ENCODE measurements around the gene TRPM5.

Gene TRPM5

DNA sequence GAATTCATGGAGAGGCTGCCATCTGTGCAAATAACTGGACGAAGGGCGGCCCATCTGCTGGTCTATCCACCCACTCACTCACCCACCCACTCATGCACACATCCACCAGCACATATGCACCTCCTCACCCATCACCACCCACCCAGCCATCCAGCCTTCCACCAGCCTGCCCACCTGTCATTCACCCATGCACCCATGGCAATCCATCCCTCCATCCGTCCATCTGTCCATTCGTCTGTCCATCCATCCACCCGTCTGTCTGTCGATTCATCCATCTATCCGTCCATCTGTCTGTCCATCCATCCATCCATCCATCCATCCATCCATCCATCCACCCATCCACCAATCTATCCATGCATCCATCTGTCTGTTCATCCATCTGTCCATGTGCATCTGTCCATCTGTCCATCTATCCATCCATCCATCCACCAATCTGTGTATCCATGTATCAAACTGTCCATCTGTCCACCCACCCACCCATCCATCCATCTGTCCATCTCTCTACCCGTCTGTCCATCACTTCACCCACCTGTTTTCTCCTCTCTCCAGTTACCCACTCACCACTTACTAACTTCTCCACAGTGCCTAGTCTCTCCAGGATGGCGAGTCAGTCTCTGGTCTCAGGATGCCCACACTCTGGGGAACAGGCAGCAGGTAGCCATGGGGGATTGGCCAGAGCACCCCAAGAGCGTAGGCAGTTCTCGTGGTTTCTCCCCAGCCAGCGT lies 8.9 kb downstream of the TRPM5 start:
- no peak for DNase-seq

GRCh38 chr11:2434506-2435255 lies 9.6 kb downstream of the TRPM5 start:
- DNase-seq: no peak

GRCh38 chr11:2434008-2434407 lies 10.3 kb downstream of the TRPM5 start:
- DNase-seq: no peak

GRCh38 chr11:2433106-2433925 lies 11.0 kb downstream of the TRPM5 start:
- no peak for DNase-seq

- DNase-seq: no peak
Measured at GRCh38 chr11:2432628-2433071, 11.7 kb downstream of the TRPM5 start.

- no peak for DNase-seq
Measured at GRCh38 chr11:2432171-2432621, 12.1 kb downstream of the TRPM5 start.

DNA sequence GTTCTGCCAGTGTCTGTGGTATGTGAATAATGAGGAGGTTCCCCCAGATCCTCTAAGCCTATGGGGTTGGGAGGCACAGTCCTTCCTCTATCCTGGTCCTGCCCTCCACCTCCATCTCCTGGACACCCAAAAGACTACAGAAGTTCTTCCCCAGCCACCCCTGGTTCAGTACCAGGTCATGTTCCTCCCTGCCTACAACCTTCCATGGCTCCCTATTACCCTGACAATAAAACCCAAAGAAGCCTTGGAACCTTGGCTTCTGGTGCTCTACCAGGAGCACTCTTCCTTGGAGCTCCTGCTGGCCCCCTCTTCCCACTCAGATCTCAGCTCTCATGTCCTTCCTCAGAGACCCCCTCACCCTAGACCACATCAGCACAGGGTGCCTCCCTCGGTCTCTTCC lies 12.9 kb downstream of the TRPM5 start:
- no peak for DNase-seq

DNA sequence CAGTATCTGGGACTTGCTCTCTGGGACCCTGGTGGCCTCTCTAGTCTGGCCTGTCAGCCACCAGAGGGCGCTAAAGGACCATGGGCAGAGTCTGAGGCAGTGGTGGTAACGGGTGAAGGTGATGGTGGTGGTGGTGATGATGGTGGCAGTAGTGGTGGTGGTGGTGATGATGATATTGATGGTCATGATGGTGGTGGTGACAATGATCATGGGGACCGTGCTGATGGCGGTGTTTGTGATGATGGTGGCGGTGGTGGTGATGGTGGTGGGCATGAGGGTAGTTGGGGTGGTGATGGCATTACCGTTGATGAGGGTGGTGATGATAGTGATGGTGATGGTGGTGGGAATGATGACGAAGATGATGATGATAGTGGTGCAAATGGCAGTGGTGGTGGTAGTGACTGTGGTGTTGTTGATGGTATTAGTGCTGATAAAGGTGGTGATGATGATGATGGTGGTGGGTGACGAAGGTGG lies 16.0 kb downstream of the TRPM5 start:
- DNase-seq: peak; percentile 92 to 95

- DNase-seq: no peak
Measured at GRCh38 chr11:2427721-2428321, 16.5 kb downstream of the TRPM5 start.

- no peak for DNase-seq
Measured at GRCh38 chr11:2426826-2427521, 17.3 kb downstream of the TRPM5 start.

DNA sequence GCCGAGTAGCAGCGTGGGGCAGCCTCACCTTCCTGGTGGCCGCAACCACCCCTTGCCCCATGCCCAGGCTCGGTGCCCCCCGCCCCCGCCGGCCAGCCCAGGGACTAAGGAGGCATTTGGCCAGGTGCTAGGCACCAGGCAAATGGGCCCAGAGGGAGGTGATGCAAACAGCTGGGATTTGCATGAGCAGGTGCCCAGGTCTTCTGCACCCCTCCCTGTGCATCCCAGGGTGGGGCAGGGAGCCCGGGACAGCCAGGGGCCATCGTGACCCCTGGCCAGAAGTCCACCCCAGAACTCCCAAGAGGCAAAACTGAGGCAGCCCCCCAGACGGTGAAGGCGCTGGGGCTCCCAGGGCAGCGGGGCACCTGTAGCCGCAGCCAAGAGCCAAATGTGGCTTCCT lies 18.1 kb downstream of the TRPM5 start:
- no peak for DNase-seq

GRCh38 chr11:2425506-2425905 lies 18.8 kb downstream of the TRPM5 start:
- no peak for DNase-seq

- DNase-seq: no peak
Measured at GRCh38 chr11:2424811-2425495, 19.4 kb downstream of the TRPM5 start.

- DNase-seq: no peak
Measured at GRCh38 chr11:2423157-2424025, 20.9 kb downstream of the TRPM5 start.

- no peak for DNase-seq
Measured at GRCh38 chr11:2422461-2423156, 21.7 kb downstream of the TRPM5 start.

- no peak for DNase-seq
Measured at GRCh38 chr11:2421996-2422395, 22.3 kb downstream of the TRPM5 start.

DNA sequence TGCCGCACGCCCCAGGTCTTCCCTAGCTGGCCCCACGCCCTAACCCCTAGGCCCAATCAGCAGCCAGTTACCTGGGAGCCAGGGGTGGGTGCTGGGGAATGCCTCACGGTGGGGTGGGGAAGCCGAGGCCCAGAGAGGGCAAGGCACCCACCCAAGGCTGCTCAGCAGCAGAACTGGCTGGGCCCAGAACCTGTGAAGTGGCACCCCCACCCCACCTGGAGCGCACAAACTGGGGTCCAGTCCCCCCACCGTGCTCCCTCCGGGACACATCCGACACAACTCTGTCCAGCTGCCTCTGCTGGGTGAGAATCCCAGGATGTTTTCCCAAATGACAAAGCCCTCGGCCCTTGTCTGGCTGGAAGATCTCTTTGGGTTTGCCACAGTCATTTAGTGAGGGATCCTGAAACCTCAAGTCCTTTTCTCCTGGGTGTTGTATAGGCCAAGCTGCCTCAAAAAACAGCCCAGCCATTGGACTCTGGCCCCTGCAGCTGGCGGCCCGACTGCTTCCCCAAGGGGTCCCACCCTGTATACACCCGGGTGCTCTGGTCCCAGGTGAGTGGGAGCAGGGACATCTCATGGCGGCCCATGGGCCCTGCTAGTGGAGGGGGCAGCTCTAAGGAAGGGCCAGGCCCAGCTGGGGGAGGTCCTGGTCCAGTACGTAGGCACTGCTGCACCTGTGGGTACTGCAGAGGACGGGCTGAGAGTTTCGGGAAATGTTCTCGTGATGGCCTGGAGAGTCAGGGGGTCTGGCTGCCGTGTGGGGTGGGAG lies 22.9 kb downstream of the TRPM5 start:
- DNase-seq: no peak

GRCh38 chr11:2420502-2421225 lies 23.6 kb downstream of the TRPM5 start:
- DNase-seq: peak; percentile 73 to 75
